Uterus (tissue), 4 donors: ENCODE data around the gene CASK. TPM values are rescaled to one million over a fixed set of nuclear protein-coding genes. Genes with fewer than 3 reads are reported as not detected.

Source experiments
- DNase-seq, 2 donors: peaks; one replicate each; pipeline ENCODE4 v3.0.0-alpha.2; 2019 to 2020
- H3K27ac ChIP-seq, 2 donors: fragments of 200-600 bp; sonication (generic); 1 replicate in 1 of 2; 2 replicates in 1 of 2; pipeline ENCODE4 v1.5.1; 2016 to 2018
- H3K27me3 ChIP-seq, 2 donors: fragments of 200-600 bp; sonication (generic); one replicate each; pipeline ENCODE4 v1.5.1; 2018 to 2019; ENCODE audit warnings: control low read depth in 1 of 2
- H3K36me3 ChIP-seq, 2 donors: fragments of 200-600 bp; sonication (generic); one replicate each; pipeline ENCODE4 v1.5.1; 2019; ENCODE audit warnings: control low read depth in 1 of 2
- H3K4me1 ChIP-seq, 2 donors: fragments of 200-600 bp; sonication (generic); one replicate each; pipeline ENCODE4 v1.5.1; 2018 to 2019; ENCODE audit warnings: control low read depth in 1 of 2
- H3K4me3 ChIP-seq, 2 donors: fragments of 200-600 bp; sonication (generic); 1 replicate in 1 of 2; 2 replicates in 1 of 2; pipeline ENCODE4 v1.5.1; 2018 to 2019; ENCODE audit warnings: mild to moderate bottlenecking in 1 of 2
- H3K9me3 ChIP-seq, 2 donors: fragments of 200-600 bp; sonication (generic); one replicate each; pipeline ENCODE4 v1.5.1; 2019; ENCODE audit warnings: control low read depth in 1 of 2
- CTCF ChIP-seq, 4 experiments: fragments of 200-600 bp in 2 of 4; fragments of 450-650 bp in 2 of 4; sonication (generic) in 2 of 4; IDR thresholded peaks; one replicate each; pipeline ENCODE4 v1.5.1; 2016 to 2019; ENCODE audit warnings: antibody characterized with exemption in 4 of 4, mild to moderate bottlenecking in 2 of 4, moderate library complexity in 1 of 4
- POLR2A ChIP-seq, 2 donors: fragments of 450-650 bp; IDR thresholded peaks; one replicate each; pipeline ENCODE4 v1.6.1; 2016; ENCODE audit warnings: antibody characterized with exemption in 2 of 2, mild to moderate bottlenecking in 1 of 2, moderate library complexity in 1 of 2
- intact Hi-C: fragments of 100-400 bp; cut with DNase I; formaldehyde crosslinking; loops from one replicate; pipeline ENCODE4 v1.15.1; 2023; ENCODE audit warnings: low total_unique reads
- total RNA-seq, 4 donors: library from RNA; depleted of rRNA in 3 of 4; stranded (reverse); fragments of >200 nt in 3 of 4; gene quantifications; one replicate each; pipeline versions ENCODE4 v1.1.0 to v1.2.4, GENCODE V29; 2014 to 2023
- donor health status: DM: yes; HTN: yes; CAD: no.

The CASK gene
- total RNA-seq, 4 donors from 2014 or later: 7.9 to 76.0 (median 40.7) TPM

DNA sequence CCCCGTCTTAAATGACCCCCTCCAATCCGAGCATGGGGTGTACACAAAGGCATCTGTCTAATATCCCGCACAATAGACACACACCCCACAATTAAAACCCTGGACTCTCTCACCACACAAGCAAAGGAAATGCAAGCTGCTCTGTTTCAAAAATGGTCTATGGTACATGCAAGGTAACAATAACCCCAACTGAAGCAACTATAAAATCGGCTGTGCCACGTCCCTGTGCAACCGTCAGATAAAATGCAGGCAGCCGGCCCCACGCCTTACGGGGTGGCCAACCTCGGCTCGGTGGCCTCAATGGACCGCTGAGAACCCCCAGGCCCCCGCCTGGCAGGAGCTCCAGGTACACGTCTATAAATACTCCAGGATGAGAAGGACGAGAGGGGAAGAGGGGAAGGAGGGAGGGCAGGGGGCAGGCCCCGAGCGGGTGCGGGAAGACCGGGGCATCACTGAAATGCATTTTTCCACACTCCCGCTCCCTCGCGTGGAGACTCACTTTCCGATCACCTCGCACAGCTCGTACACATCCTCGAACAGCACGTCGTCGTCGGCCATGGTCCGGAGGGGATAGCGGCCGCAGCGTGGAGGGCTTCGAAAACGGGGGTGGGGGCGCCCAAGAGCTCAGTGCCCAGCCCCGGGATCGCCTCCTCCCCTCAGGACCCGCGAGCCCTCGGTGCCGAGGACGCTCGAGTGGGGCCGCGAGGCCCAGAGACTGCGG is 763 bp downstream of the CASK start:
- TF ChIP-seq POLR2A (IDR thresholded peaks at IDR 0.05) (no peak), CTCF (IDR thresholded peaks at IDR 0.05) (no peak)
- DNase-seq: peak; percentile 22 to 28
- Histone ChIP-seq H3K4me1 (no peaks in the 10 kb centered on the region), H3K27ac (peak overlapping the region; percentile 77 to 89), H3K27me3 (no peaks in the 10 kb centered on the region), H3K9me3 (no peaks in the 10 kb centered on the region), H3K36me3 (no peaks in the 10 kb centered on the region), H3K4me3 (peak overlapping the region; percentile 46 to 54)
- intact Hi-C loops: no loop called here

DNA sequence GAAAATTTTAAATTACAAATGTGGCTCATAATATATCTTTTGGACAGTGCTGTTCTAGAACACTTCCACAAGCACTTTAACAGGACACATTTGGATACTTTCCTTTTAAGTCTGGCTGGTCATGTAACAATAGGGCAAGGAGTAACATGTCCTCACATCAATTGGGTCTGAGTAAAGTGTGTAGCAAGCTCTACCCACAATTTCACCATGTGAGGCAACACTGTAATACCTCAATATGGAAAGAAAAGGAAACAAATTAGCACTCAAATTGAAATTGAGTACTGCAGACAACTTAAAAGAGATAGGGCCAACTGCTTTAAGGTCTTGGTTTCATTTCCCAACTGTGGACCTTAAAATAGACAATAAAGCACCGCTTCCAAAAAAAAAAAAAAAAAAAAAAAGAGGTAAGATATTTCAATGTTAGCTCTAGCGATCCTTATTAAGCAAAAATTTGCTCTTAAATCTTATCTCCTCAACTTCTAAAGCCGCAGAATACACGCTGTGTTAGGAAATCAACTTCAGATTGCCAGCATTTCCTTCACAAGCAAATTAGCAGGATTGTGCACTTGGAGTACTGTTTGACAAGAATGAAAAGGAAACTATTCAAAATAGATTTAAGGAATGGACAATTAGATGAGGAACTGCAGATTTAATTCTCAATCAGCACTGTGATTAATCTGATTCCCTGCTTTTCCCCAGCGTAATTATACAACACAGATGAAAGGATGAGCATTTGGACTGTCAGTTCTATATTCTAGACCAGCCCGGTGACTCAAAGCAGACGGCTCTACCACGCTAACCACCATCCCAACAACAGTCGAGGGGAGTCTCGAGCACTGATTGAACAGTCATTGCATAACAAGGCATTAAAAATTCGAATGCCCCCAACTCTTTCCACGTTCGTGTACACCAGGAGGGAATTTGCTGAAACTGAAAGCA is 1.6 kb downstream of the CASK start:
- intact Hi-C loops: no loop called here
- Histone ChIP-seq H3K36me3 (no peaks in the 10 kb centered on the region), H3K27ac (peak overlapping the region; percentile 77 to 89), H3K4me1 (no peaks in the 10 kb centered on the region), H3K9me3 (no peaks in the 10 kb centered on the region), H3K27me3 (no peaks in the 10 kb centered on the region), H3K4me3 (peak overlapping the region; percentile 46 to 54)
- TF ChIP-seq POLR2A (IDR thresholded peaks at IDR 0.05) (no peak), CTCF (IDR thresholded peaks at IDR 0.05) (no peak)
- DNase-seq: no peak

DNA sequence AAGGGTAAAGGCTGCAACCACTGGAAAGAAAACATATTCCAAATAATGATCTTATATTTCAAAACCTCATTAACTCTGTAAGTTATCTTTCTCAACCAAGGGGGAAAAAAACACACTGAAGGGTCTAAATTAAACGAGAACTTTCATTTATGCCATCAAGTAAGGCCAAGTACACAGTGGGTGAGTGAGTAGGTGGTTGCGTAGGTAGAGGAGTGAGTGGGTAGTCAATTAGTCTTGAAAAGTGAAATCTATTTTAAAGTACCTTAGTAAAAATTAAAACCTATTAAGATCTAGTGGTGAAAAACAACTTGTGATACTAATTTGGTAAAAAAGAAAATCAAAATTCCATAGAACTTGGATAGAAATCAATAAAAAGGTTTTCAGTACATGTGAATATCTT is 3.5 kb downstream of the CASK start:
- no peak for DNase-seq
- no peaks in the 10 kb centered on the region for H3K36me3 ChIP-seq
- H3K9me3 ChIP-seq: no peaks in the 10 kb centered on the region
- intact Hi-C loops: no loop called here
- TF ChIP-seq POLR2A (IDR thresholded peaks at IDR 0.05) (no peak), CTCF (IDR thresholded peaks at IDR 0.05) (no peak)
- H3K27ac ChIP-seq: no peak overlapping the region
- no peak overlapping the region for H3K4me3 ChIP-seq
- H3K27me3 ChIP-seq: no peaks in the 10 kb centered on the region
- H3K4me1 ChIP-seq: no peaks in the 10 kb centered on the region

- Histone ChIP-seq H3K9me3 (no peaks in the 10 kb centered on the region), H3K27ac (no peak overlapping the region), H3K36me3 (no peaks in the 10 kb centered on the region), H3K27me3 (no peaks in the 10 kb centered on the region), H3K4me1 (no peaks in the 10 kb centered on the region), H3K4me3 (no peak overlapping the region)
- no peak for DNase-seq
- TF ChIP-seq POLR2A (IDR thresholded peaks at IDR 0.05): no peak
- no peak for TF ChIP-seq CTCF (IDR thresholded peaks at IDR 0.05)
- intact Hi-C loops: no loop called here
These were observed 5.8 kb downstream of the CASK start for GRCh38 chrX:41917517-41917916.

DNA sequence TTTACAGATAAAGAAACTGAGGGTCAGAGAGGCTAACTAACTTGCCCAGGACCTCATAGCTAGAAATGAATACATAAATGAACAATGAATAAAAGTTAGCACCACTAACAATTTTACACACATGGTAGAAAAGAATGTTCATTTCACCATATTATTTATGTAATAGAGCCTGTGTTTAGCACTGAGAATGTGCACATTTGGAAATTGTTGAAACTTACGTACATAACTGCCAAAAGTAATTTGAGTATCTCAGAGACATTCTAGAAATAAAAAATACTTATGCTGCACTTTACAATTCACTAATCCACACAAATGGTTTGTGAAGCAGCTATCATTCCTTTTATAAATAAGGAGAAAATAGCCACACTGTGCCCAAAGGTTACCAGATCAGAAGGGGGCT is 9.9 kb downstream of the CASK start:
- no peaks in the 10 kb centered on the region for H3K27me3 ChIP-seq
- no peak for DNase-seq
- H3K36me3 ChIP-seq: no peaks in the 10 kb centered on the region
- H3K4me1 ChIP-seq: no peaks in the 10 kb centered on the region
- TF ChIP-seq CTCF (IDR thresholded peaks at IDR 0.05): no peak
- no peak for TF ChIP-seq POLR2A (IDR thresholded peaks at IDR 0.05)
- H3K4me3 ChIP-seq: no peak overlapping the region
- H3K27ac ChIP-seq: no peak overlapping the region
- intact Hi-C loops: no loop called here
- no peaks in the 10 kb centered on the region for H3K9me3 ChIP-seq
